ENCODE results near the gene WNK1.
A peak's percentile ranks its signal among the peaks of the same experiment; 100 is the strongest.
"Not testable (repeated sequence)": the region's sequence is repeated elsewhere in the genome, so short reads cannot be mapped to it uniquely, and the experiment has no call there.

WNK1 gene

DNA sequence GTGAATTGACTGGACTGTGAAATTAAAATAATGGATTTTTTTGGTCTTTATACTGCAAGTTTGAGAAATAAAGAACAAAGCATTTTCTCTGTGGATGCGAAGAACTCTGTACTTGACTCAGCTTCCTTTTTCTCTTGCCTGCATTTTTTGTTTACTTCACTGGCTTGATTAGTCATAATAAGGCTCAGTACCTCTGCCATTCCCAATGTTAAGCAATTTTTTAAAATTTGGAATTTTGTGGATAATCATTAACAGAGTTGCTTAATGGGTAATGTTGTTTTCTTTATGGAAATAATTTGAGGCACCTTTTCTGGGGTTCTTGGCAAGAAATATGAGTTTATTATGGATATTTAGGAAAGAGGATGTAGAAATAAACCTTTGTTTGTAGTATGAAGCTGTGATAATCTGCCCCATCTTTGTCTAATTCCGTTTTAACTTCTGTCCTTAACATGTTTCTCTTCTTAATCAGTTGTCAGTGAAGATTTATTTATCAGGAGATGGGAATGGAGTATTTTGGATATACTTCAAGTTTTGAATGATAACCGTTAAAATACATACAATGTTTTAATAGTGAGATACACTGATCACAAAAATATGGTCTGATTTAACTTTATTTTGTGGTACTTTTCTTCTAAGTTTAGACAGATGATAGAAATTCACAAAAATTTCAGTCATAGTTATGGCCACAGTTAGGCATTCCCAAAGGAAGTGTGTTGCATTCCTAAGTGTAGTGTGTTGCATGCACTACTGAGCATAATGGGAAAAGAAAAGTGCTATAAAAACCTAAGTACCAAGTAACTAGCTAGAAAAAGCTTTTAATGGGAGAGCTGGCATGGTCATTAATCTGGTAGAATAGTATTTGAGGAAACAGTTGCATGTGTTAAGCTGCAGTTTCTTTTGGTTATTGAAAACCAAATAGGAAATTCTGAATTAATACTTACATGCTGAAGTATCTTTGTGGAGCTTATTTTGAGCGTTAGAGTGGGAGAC, 27.7 kb downstream of the WNK1 start:
- no peak for DNase-seq (ENCODE audit: low read depth in 2 of 2)

- no peak for DNase-seq (ENCODE audit: low read depth in 2 of 2)
Observed at GRCh38 chr12:780750-781379, 28.5 kb downstream of the WNK1 start.

- no peak for DNase-seq (ENCODE audit: low read depth in 2 of 2)
Observed at GRCh38 chr12:785706-786105, 33.3 kb downstream of the WNK1 start.

- no peak for DNase-seq (ENCODE audit: low read depth in 2 of 2)
Observed at GRCh38 chr12:788288-788687, 35.9 kb downstream of the WNK1 start.

GRCh38 chr12:788762-789161, 36.4 kb downstream of the WNK1 start:
- not testable (repeated sequence) for DNase-seq (ENCODE audit: low read depth in 2 of 2)

- DNase-seq (ENCODE audit: low read depth in 2 of 2) = no peak
Observed at GRCh38 chr12:789852-790563, 37.6 kb downstream of the WNK1 start.

- no peak for DNase-seq (ENCODE audit: low read depth in 2 of 2)
Observed at GRCh38 chr12:790608-791007, 38.2 kb downstream of the WNK1 start.

DNA sequence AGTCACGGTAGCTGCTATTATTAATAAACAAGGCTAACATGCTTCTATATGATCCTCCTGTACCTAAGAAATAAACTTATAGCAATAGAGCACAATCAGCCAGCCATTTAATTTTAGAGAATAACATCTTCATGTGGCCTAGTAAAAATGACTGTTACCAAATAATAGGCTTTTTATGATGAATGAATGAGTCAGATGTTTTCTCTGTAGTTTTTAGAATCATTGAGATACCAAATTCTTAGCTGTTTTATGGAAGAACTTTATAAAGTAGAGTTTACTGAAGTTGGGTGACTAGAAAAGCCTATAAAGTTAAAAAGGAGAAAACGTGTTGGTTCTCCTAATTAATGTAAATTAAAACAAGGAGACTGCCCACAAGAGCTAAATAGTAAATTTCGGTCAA, 40.7 kb downstream of the WNK1 start:
- no peak for DNase-seq (ENCODE audit: low read depth in 2 of 2)

DNA sequence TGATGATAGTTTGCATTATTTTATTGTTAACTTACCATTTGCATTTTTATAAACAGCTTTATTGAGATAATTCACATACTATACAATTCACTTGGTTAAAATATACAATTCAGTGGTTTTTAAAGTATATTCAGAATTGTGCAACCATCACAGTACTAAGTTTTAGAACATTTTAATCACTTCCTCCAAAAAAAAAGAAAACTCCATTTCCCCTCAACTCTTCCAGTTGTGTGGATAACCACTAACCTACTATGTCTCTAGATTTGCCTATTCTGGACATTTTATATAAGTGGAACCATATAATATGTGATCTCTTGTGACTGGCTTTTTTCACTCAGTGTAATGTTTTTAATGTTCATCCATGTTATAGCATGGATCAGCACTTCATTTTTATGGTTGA, 41.3 kb downstream of the WNK1 start:
- no peak for DNase-seq (ENCODE audit: low read depth in 2 of 2)

DNA sequence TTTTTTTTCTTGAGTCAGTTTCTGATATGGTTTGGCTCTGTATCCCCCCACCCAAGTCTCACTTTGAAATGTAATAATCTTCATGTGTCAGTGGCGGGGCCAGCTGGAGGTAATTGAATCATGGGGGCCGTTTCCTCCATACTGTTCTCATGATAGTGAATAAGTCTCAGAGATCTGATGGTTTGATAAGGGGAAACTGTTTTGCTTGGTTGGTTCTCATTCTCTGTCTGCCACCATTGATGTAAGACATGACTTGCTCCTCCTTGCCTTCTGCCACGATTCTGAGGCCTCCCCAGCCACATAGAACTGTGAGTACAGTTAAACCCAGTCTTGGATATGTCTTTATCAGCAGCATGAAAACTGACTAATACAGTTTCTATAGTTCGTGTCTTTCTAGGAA, 42.9 kb downstream of the WNK1 start:
- DNase-seq (ENCODE audit: low read depth in 2 of 2) = peak; percentile 51 to 54

DNA sequence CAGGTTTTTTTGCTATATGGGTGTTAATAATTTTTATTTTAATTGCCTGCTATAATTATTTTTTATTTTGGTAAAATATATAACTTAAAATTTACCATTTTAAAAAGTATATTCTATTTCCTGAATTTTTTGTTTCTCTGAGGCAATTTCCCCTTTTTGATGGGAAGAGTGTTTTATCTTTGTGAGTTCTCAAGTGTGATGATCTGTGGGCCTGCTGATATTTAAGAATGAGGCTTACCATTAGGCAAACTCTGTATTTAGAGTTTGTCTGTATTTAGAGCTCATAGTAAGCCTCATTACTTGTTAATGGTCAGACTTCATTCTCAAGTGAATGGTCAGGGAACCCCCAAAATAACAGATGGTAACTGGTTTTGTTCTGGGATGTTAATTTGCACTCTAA, 48.0 kb downstream of the WNK1 start:
- DNase-seq (ENCODE audit: low read depth in 2 of 2) = no peak

DNA sequence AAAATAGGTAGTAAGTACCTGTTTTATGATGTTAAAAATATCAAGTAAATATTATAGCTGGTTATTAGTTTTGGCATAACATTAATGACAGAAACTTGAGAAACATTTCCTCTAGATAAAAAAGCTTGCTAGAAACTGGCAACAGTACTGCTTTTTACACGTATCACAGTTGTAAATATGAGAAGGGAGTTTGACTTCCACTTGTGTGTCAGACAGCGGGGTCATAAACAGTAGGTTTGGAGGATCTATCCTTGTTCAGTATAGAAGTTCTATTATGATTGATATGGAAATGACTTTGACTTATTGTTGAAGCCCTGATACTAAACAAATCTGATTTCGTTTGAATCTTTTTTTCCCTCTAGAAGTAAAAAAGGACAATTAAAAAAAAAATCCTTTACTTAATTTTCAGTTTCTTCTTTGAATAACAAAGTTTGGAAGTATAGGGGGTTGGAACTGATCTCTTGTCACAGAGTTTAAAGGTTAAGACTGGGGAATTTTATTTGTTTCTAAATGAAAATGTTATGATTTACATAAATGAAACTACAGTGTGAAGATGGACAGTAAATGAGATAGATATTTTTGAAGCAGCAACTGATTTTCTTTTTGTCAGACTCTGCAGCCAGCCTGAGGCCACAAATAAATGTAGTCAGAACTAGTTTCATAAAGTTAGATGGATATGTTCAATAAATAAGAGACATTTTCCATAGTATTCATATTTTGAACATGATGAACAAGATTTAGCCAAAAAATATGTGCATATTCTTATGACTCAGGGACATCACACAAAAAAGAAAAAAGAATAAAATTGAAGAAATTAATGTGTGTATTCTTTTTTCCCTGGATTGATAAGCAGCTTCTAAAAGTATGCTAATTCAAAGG, 50.1 kb downstream of the WNK1 start:
- no peak for DNase-seq (ENCODE audit: low read depth in 2 of 2)

- no peak for DNase-seq (ENCODE audit: low read depth in 2 of 2)
Observed at GRCh38 chr12:805022-805632, 52.7 kb downstream of the WNK1 start.

DNA sequence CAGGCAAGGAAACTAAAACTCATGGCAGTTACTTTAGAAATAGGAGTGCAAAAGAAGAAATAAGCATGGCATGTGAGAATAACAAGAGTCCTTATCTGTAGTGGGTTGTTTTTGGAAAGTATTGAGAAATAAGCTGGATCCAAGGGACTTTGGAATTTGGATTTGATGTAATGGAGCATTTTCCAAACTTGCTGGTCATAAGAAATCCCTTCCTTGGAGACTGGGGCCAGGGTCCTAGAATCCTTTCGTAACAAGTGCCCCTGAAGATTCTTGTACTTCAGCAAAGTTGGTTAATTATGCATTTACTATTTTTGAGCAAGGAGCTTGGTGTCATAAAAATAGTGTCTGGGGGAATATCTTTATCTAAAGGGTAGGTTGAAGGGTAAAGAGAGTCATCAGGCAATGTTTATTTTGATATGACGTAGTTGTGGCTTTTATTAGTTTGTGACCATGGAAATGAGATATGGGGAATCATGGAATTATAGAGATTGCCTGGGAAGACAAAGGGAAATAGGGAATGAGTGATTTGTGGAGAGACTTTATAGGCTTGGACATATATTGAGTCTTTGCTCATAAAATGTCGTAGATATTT, 53.9 kb downstream of the WNK1 start:
- no peak for DNase-seq (ENCODE audit: low read depth in 2 of 2)

- DNase-seq (ENCODE audit: low read depth in 2 of 2) = no peak
Observed at GRCh38 chr12:807041-807735, 54.8 kb downstream of the WNK1 start.

GRCh38 chr12:810116-810515, 57.7 kb downstream of the WNK1 start:
- DNase-seq (ENCODE audit: low read depth in 2 of 2) = no peak

DNA sequence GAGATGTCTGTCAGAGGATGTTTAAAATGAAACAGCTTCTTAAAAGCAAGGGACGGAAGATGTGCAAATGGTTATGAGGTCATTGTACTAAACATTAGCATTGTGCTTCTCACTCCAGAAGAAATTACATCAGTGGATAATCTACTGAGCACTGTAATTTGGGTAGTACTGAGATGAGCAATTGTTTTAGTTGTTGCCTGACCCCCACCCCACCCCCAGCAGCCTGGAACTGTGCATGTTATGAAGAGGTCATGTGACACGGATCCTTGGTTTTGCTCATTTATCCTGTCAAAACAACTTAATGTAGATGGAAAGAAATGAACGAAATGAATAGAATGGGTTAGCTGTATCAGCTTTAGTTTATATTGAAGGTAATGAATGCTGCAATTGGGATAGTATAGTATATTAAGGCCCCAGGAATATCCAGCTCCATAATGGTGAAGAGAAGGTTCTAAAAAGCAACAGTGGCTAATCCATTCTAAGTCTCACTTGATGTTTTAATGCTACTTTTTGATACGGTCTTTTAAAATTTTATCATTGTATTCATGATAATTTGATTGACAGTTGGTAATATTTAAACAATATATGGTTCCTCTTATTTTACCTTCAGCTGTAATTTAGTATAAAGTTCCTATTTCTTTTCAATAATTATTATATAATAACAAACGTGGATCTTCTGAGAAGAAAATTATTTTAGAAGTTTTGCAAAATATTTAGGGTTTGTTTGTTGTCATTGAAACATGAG, 58.5 kb downstream of the WNK1 start:
- peak; percentile 27 to 41 for DNase-seq (ENCODE audit: low read depth in 2 of 2)

GRCh38 chr12:812950-813349, 60.6 kb downstream of the WNK1 start:
- DNase-seq (ENCODE audit: low read depth in 2 of 2) = no peak

DNA sequence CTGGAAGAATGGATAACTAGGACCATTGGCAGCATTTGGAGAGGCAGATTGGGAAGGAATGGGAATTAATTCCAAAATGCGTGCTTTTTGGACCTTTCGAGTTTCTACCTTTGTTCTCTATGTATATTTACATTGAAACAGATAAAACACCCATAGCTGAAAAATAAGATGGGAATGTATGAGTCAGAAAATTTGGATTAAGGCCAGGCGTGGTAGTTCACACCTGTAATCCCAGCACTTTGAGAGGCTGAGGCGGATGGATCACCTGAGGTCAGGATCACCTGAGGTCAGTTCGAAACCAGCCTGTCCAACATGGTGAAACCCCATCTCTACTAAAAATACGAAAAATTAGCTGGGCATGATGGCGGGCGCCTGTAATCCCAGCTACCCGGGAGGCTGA, 65.1 kb downstream of the WNK1 start:
- not testable (repeated sequence) for DNase-seq (ENCODE audit: low read depth in 2 of 2)
